ENCODE measurements around the gene CCDC178.

DNA sequence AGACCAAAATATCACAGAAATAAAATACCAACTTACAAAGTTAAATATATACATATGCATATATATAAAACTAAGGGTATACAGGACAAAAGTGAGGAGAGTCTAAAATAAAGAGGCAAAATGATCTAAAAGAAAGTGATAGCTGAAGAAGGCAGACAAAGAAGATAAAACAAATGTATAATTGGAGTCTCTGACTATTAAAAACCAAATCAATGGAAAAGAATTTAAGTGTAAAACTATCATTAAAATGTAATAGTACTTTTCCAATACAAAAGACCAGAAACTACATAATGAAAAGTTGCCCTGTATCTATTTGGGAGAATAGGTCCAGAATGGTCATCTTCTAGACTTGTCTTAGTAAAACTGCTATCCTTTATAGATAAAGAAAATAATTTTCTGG lies 400.3 kb downstream of the CCDC178 start:
- TF ChIP-seq CTCF (IDR thresholded peaks at IDR 0.05; ENCODE audit: extremely low read depth in 1 of 2, insufficient read depth in 1 of 2, low read depth in 1 of 2, low read length in 2 of 2) (no peak), JUN (IDR thresholded peaks at IDR 0.05; ENCODE audit: borderline replicate concordance, insufficient read depth, insufficient read length, low read depth) (no peak)
